ENCODE data around the gene DIP2C.

GRCh38 chr10:458421-458851, 231.0 kb downstream of the DIP2C start:
- TF ChIP-seq, protein P1, sequence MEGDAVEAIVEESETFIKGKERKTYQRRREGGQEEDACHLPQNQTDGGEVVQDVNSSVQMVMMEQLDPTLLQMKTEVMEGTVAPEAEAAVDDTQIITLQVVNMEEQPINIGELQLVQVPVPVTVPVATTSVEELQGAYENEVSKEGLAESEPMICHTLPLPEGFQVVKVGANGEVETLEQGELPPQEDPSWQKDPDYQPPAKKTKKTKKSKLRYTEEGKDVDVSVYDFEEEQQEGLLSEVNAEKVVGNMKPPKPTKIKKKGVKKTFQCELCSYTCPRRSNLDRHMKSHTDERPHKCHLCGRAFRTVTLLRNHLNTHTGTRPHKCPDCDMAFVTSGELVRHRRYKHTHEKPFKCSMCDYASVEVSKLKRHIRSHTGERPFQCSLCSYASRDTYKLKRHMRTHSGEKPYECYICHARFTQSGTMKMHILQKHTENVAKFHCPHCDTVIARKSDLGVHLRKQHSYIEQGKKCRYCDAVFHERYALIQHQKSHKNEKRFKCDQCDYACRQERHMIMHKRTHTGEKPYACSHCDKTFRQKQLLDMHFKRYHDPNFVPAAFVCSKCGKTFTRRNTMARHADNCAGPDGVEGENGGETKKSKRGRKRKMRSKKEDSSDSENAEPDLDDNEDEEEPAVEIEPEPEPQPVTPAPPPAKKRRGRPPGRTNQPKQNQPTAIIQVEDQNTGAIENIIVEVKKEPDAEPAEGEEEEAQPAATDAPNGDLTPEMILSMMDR (IDR thresholded peaks at IDR 0.05), result no peak
- no peak for TF ChIP-seq EZH2 (IDR thresholded peaks at IDR 0.05; ENCODE audit: borderline replicate concordance, insufficient read depth, low read depth, low read length, poor library complexity, severe bottlenecking)
